HG03571 (cell line): ENCODE measurements around the gene GLYATL3.

Source experiments
- ATAC-seq: cut with Tn5 transposase; IDR thresholded peaks from one replicate; pipeline ENCODE4 v1.9.1; 2021; ENCODE audit not compliant: unreplicated experiment

The GLYATL3 gene

DNA sequence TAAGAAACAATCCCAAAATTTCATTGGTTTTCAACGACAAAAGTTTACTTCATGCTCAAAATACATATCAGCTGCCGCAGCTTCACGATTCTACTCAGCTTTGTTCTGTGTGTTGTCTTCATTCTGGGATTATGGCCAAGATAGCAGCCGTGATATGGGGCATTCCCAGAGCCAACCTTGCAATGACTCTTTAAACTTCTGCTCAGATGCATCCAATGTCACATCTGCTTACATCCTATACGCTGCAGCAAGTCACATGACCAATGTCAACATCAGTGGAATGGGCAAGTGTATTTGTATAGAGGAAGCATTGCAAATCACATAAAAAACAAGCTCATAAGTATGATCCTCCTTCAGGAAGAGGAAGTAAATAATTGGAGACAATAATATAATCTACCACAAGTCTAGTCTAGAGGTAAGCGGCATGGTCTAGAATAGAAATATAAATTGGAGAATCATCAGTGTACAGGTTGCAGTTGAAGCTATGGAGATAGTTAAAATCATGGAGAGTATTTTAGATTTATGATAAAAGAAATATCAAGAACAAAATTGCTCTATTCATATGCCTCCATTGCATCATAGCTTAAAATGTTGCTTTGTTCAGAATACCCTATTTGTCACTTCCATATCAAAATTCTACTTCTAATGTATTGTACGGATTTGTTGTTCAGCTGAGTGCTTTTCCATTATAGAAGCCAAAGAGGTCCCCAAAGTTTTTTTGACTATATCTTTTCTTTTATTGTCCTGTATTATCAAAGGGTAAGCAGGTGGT is 43.5 kb downstream of the GLYATL3 start:
- ATAC-seq = no peak

DNA sequence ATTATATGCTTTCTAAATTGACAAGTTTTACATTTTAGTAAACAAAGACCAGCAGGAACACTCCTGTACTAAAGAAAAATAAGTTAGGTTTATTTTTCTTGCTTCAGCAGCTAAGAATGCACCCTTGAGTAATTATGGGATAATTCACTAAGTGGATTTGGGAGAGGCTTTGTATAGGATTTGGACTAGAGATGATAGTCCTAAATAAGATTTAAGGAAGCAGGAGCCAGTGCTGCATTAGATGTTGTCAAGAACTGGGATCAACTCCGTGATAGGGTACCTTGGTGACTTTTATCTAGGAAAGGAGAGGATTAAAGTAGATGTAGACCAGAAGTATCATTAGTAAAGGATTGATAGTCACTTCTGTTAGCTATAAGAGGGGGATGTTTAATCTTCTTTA is 46.6 kb downstream of the GLYATL3 start:
- ATAC-seq = no peak

DNA sequence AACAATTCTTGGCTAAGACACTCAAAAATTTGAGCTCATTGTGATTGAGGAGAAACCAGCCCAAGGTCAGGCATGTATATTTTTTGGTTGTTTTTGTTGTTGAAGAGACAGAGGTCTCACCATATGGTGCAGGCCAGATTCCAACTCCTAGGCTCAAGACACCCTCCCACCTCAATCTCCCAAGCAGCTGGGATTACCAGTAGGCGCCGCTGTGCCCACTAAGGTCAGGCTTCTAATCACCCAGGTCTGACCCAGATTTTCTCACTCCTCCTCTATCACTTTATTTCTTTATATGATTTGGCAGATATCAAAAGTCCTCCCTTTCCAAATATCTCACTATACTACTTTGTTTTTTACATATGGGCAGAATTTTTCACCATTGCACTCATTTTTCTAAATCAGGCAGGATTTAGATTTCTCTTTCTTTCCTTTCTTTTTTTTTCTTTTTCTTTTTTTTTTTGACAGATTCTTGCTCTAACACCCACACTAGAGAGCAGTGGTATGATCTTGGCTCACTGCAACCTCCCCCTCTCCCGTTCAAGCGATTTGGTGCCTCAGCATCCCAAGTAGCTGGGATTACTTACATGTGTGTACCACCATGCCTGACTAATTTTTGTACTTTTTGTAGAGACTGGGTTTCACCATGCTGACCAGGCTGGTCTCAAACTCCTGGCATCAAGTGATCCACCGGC is 49.0 kb downstream of the GLYATL3 start:
- ATAC-seq = no peak

DNA sequence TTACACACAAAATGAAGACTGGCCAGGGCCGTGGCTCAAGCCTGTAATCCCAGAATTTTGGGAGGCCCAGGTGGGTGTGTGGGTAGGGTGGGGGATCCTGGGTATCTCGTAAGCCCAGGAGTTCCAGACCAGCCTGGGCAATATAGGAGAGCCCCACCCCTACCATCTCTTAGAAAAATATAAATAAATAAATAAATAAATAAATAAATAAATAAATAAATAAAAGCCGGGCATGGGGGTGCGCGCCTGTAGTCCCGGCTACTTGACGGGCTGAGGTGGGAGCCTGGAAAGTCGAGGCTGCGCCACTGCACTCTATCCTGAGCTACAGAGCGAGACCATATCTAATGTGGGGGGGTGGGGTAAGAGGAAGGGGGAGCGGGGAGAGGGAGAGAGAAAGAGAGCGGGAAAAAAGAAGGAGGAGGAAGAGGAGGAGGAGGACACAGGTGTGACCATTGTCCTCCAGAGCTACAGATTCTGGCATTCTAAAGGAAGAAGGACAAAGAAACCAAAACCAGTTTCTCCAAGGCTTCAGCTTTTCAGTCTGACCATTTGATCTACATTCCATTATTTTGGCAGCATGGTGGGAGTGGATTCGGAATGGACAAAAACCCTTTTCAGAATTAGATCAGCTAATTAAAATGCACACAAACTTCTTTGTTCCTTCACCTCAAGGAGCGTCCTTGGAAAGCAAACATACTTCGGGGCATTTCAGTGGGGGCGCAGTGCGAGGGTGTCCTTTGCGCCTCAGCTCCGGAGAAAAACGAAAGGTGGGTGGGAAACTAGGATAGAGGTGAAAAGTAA is 50.2 kb downstream of the GLYATL3 start:
- ATAC-seq = no peak

DNA sequence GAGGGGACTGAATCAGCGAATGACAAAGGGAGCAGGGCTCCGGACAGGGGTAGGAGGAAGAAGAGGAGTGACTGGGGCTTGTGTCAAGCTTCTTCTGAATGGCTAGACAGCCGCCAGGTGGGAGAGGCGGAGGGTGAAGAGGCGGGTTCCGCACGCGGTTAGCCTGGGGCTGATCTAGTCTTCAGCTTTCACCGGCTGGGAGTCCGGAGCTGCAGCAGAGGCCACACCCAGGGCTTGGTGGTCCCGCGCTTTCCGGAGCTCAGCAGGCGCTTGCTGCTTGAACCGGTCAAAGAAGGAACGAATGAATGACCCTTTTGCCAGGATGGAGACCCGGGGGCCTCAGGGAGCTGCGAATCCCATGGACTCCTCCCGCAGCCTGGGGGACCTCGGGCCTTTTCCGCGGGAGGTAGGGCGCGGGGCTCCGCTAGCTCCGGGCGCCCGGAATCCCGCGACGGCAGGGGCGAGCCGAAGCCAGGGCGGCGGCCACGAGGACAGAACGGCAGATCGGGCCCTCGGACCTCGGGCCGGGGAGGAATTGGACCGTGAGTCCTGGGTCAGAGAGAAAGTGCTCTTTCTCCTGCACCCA is 50.9 kb downstream of the GLYATL3 start, which contains the start of gene C6orf141:
TSS of gene C6orf141 (plus strand) at position 177 of the 586 bp plus-strand sequence. CDS start at position 302, 125 bp downstream.
- ATAC-seq = peak; percentile 52

DNA sequence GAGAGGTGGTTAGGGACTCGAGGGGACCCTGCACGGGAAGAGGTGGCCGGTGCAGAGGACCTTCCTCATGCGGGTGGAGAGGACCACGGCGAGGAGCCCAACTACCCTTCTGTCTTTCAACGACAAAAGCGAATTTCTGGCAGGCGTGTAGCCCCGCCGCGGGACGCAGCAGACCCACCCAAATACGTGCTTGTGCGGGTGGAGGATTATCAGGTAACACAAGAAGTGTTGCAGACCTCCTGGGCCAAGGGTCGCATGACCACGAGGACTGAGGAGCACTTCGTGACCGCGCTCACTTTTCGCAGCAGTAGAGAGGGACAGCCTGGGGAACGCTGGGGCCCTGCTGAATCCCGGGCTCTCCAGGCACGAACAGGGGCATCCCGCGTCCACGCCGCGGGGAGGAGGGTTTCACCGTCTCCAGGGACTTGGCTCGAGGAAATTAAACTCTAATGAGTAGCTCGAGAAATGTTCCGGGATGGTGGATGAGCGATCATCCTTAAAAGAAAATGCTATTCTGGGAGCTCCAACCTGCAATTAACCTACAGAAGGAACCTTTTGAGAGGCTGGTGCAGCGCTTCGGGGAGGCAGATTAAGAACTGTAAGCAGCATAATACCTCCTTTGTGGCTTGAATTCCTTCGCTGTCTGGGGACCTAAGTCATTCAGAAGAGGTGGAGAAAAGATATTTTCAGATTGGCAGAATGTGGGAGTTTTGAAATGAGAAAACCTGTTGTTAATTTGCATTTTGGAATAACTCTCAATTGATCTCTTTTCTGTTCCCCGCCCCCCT is 51.5 kb downstream of the GLYATL3 start:
- peak; percentile 41 for ATAC-seq

- ATAC-seq = peak; percentile 28
Observed at GRCh38 chr6:49551866-49552129, 52.1 kb downstream of the GLYATL3 start.

GRCh38 chr6:49552596-49552995 is 52.9 kb downstream of the GLYATL3 start:
- ATAC-seq = no peak

DNA sequence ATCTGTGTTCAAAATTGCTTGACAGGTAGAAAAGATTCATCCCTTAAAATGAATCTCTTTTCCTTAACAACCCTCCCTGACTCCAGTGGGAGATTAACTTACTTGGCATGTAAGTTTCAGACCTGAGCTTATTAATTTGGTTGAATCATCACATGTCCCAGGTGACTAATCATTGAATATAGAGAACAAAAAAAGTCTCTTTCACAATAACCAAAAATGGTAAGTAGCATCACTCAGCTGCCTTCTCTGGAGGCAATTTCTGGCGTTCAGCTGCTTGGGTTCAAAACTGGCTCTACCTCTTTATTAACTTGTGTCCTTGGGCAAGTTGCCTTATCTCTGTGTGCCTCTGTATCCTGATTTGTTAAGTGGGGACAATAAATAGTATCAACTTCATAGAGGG is 53.7 kb downstream of the GLYATL3 start:
- ATAC-seq = no peak

DNA sequence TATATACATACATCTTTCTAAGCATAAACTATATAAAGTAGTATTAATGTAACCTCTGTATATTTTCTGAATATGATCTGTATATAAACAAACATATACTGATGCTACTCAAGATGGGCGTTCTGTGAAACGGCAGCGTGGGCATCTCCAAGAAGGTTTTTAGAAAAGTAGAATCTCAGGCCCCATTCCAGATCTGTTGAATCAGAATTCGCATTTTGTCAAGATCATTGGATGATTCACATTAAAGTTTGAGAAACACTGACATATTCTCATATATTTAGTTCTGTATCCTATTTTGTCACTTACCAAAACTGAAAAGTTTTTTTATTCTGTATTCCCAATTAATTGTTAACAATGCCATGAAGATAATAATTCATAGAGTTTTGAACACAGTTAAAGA is 56.2 kb downstream of the GLYATL3 start:
- ATAC-seq = no peak

GRCh38 chr6:49556429-49556837 is 56.7 kb downstream of the GLYATL3 start:
- ATAC-seq = no peak

GRCh38 chr6:49557177-49557576 is 57.5 kb downstream of the GLYATL3 start:
- ATAC-seq = no peak

GRCh38 chr6:49558238-49558637 is 58.5 kb downstream of the GLYATL3 start:
- no peak for ATAC-seq

DNA sequence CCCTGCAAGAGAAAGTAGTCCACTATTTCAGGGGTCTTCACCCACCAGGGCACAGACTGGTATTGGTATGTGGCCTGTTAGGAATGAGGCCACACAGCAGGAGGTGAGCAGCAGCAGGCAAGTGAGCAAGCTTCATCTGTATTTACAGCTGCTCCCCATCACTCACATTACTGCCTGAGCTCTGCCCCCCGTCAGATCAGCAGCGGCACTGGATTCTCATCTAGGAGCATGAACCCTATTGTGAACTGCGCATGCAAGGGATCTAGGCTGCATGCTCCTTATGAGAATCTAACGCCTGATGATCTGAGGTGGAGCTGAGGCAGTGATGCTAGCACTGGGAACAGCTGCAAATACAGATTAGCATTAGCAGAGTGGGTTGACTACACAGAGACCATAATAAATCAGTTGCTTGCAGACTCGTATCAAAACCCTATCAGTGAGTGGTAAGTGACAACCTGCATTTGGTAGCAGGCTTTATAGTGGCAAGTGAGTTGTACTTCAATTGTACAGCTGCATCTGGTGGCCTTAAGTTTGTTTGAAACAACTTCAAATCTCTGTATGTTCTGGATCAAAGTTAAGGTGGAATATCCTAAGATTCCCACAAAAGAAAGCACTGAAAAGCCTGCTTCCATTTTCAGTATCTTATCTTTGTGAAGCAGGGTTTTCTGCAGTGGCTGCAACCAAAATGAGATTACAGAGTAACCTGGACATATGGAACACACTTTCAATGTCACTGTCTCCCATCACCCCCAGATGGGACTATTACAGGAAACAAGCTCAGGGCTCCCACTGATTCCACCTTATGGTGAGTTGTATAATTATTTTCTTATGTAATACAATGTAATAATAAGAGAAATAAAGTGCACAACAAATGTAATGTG is 63.5 kb downstream of the GLYATL3 start:
- ATAC-seq = no peak

GRCh38 chr6:49564552-49564951 is 64.8 kb downstream of the GLYATL3 start:
- ATAC-seq = no peak

- no peak for ATAC-seq
Observed at GRCh38 chr6:49565261-49565660, 65.5 kb downstream of the GLYATL3 start.

GRCh38 chr6:49565855-49566254 is 66.1 kb downstream of the GLYATL3 start:
- no peak for ATAC-seq

DNA sequence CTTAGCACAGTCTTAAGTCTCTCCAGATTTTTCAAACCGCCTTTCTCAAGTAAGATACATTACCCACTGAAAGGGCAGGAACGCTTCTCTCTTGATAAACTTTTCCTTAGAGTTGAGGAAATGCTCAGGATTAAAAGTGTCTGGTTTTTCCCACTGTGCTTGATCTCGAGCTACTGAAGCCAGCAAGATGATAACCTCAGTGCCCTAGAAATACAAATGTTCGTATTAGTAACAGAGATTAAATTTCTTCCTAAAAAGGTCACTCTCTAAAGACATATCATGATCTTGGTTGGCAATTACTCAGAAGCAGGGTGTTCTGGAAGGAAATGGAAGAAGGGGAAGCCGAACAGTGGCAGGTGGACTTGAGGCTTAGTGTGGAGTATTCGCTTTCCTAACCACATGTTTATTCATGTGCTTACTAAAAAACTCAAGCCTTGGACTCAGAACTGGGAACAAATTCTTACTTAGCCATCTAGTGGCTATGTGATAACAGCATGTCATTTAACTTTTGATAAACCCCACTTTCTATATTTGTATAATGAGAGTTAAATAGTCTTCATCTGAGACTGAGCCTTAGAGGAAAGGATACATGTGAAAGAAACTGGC is 70.9 kb downstream of the GLYATL3 start:
- no peak for ATAC-seq

DNA sequence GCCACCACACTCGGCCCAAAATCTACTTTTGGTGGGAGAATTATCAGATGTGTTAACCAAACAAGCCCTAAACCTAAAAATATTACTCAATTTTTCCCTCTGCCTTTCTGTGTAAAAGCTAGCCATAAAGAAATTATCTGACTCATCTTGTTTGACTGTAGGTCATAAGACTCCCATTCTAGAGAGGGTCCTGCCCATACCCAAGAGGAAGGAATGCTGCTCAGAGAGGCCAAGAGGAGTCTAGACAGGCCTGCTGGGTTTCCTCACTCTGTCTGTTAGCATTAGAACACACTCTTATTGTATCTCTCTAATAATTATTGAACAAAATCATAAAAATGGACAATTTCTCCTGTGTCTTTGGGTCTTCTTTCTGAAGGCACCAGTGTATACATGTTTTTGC is 76.9 kb downstream of the GLYATL3 start:
- ATAC-seq = no peak
